ENCODE measurements around the gene SFSWAP. TPM values are rescaled to one million over a fixed set of nuclear protein-coding genes. Genes with fewer than 3 reads are reported as not detected.

Gene SFSWAP
- total and polyA plus RNA-seq, 10 donors: 19.5 to 74.4 (median 58.8) TPM

DNA sequence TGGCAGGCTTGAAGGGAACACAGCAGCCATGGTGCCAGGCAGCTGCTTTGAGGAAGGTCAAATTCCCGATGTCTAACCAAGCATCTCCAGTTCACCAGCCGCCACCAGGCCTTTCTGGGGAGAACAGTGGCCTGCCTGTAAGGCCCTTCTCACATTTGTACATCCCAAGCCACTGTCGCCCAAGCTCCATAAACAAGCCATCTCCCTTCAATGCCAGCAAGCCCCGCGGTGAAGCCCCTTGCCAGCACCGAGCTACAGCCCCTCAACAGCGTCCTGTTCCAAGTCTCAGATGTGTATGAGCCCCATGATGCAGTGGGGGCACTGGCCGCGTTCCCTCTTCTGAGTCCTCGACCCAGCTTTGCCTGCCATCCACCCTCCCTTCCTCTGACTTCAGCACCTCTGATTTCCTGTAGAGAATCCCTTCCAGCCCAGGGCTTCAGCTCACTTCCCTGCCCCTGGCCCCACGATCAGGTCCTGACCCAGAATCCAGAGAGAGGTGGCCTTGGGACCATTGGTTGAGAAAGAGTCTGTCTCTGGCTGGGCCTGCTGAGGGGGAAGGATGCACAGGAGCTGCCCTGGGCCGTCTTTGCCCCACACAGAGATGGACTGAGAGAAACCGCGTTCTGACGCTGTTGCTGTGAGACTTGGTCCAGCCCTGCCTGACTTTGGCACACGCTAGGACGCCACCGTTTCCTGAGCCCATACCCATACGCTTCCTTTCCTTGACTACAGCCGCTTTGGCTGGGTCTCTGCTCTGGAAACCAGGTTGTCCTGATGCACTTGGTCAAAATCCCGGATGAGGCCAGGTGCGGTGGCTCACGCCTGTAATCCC is 115.4 kb downstream of the SFSWAP start:
- H3K4me1 ChIP-seq: peaks cover 23 to 56% (median 38%) of the 10 kb centered on the region in 6 donors
- intact Hi-C loops (cut with DNase I; ENCODE audit: low total_unique reads): no loop called here
- no peaks in the 10 kb centered on the region for H3K9me3 ChIP-seq
- H3K27me3 ChIP-seq (replicated peaks in 1 of 7): peaks cover 0 to 84% (median 47%) of the 10 kb centered on the region in 7 donors
- WGBS, 5 donors: 57 to 82% (median 72%) methylated on average over 19 to 23 of the region's 23 CpGs
- no peak overlapping the region for H3K4me3 ChIP-seq
- H3K27ac ChIP-seq: no peak overlapping the region
- no peaks in the 10 kb centered on the region for H3K36me3 ChIP-seq
- no peak for TF ChIP-seq POLR2A (IDR thresholded peaks at IDR 0.05)
- TF ChIP-seq POLR2AphosphoS5 (IDR thresholded peaks at IDR 0.05): no peak
- TF ChIP-seq, protein P1, sequence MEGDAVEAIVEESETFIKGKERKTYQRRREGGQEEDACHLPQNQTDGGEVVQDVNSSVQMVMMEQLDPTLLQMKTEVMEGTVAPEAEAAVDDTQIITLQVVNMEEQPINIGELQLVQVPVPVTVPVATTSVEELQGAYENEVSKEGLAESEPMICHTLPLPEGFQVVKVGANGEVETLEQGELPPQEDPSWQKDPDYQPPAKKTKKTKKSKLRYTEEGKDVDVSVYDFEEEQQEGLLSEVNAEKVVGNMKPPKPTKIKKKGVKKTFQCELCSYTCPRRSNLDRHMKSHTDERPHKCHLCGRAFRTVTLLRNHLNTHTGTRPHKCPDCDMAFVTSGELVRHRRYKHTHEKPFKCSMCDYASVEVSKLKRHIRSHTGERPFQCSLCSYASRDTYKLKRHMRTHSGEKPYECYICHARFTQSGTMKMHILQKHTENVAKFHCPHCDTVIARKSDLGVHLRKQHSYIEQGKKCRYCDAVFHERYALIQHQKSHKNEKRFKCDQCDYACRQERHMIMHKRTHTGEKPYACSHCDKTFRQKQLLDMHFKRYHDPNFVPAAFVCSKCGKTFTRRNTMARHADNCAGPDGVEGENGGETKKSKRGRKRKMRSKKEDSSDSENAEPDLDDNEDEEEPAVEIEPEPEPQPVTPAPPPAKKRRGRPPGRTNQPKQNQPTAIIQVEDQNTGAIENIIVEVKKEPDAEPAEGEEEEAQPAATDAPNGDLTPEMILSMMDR (IDR thresholded peaks at IDR 0.05 in 8 of 11, conservative IDR thresholded peaks at IDR 0.05 in 3 of 11): no peak
- DNase-seq: no peak

DNA sequence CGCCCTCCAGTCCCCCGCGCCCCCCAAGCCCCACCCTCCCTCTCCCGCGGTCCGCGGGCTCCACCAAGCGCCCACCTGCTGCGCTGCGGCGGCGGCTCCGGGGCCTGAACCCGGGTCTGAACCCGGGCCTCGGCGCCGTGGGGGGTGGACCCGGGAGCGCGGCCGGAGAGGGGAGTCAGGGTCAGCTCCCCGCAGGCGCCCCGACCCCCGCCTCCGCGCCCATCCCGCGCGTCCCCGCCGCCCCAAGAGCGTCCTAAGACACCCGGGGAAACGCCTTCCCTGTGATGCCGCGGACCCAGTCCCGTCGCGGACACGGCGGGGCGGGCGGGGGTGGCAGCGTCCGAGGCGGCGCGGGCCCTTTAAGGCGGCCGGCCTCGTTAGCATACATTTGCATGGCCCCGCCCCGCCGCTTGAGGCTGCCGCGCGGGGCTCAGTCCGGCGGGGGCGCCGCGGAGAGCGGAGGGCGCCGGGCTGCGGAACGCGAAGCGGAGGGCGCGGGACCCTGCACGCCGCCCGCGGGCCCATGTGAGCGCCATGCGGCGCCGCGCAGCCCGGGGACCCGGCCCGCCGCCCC is 117.2 kb downstream of the SFSWAP start, which contains the start of gene MMP17:
Gene MMP17 (plus strand): TSS at position 433 of the 574 bp plus-strand sequence. CDS start 102 bp downstream, at position 535.
- Histone ChIP-seq H3K4me1 (peaks cover 23 to 63% (median 43%) of the 10 kb centered on the region in 6 donors), H3K4me3 (peak within 1 kb of the TSS; percentile 30 to 72 (median 51)), H3K27ac (peak within 1 kb of the TSS in 2 of 8 donors; percentile 16 to 37), H3K27me3 (replicated peaks in 1 of 7) (peaks cover 0 to 94% (median 47%) of the 10 kb centered on the region in 7 donors), H3K36me3 (no peaks in the 10 kb centered on the region), H3K9me3 (no peaks in the 10 kb centered on the region)
- WGBS, 5 donors: 0 to 1% (median 1%) methylated on average over 2 to 86 of the region's 86 CpGs
- TF ChIP-seq, protein P1 (IDR thresholded peaks at IDR 0.05 in 8 of 11, conservative IDR thresholded peaks at IDR 0.05 in 3 of 11): peak in 4 of 11 experiments; percentile 17 to 22 (median 20)
- no peak for TF ChIP-seq POLR2A (IDR thresholded peaks at IDR 0.05)
- peak; percentile 67 to 74 (median 72) for TF ChIP-seq POLR2AphosphoS5 (IDR thresholded peaks at IDR 0.05)
- intact Hi-C loops (cut with DNase I; ENCODE audit: low total_unique reads): no loop called here
- DNase-seq: peak; percentile 88

DNA sequence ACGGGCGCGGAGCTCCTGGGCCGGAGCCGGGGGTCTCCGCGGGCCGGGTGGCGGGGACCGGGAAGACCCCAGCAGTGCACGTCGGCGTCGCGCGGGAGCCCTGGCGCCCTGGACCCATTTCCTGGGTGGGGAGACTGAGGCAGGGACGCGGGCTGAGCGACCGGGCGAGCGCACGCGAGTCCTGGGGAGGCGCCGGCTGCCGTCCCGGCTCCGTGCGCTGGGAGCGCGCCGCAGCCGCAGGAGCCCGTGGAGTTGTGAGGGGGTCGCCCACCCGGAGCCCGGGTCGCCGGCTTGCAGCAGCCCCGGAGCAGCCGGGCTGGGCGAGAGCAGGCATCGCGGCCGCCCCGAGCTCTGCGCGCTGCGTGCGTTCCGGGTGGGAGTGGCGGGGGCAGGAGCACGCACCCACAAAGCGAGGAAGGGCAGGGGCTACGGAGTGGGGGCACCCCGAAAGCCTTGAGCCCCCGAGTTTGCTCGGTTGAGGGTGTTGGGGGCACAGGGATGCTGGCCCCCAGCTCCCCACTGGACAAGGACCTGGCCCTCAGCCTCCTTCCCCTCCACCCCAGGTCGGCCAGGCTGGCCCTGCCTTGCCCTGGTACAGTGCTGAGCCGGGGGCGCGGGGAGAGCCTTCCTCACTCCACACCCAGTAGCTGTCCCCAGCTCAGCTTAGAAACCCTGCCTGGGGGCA is 117.9 kb downstream of the SFSWAP start:
- no peaks in the 10 kb centered on the region for H3K36me3 ChIP-seq
- H3K27me3 ChIP-seq (replicated peaks in 1 of 7): peaks cover 0 to 94% (median 47%) of the 10 kb centered on the region in 7 donors
- intact Hi-C loops (cut with DNase I; ENCODE audit: low total_unique reads): no loop called here
- peaks cover 23 to 64% (median 43%) of the 10 kb centered on the region in 6 donors for H3K4me1 ChIP-seq
- no peaks in the 10 kb centered on the region for H3K9me3 ChIP-seq
- WGBS, 5 donors: 0 to 3% (median 1%) methylated on average over 26 to 64 of the region's 64 CpGs
- DNase-seq: peak; percentile 87
- no peak overlapping the region for H3K27ac ChIP-seq
- TF ChIP-seq, protein P1 (IDR thresholded peaks at IDR 0.05 in 8 of 11, conservative IDR thresholded peaks at IDR 0.05 in 3 of 11): no peak
- TF ChIP-seq POLR2AphosphoS5 (IDR thresholded peaks at IDR 0.05): no peak
- no peak for TF ChIP-seq POLR2A (IDR thresholded peaks at IDR 0.05)
- peak overlapping the region; percentile 30 to 72 (median 51) for H3K4me3 ChIP-seq

Measured in spleen (tissue), 11 donors.